SH-SY5Y (cell line): ENCODE measurements around the gene NAA80.

ENCODE experiments used
- GATA2 ChIP-seq: IDR thresholded peaks from 2 replicates; pipeline ENCODE4 v1.6.1; 2011; ENCODE audit warnings: mild to moderate bottlenecking, low read depth, low read length
- GATA3 ChIP-seq: IDR thresholded peaks from 2 replicates; pipeline ENCODE4 v1.6.1; 2011; ENCODE audit warnings: low read depth, mild to moderate bottlenecking, low read length, moderate library complexity

DNA sequence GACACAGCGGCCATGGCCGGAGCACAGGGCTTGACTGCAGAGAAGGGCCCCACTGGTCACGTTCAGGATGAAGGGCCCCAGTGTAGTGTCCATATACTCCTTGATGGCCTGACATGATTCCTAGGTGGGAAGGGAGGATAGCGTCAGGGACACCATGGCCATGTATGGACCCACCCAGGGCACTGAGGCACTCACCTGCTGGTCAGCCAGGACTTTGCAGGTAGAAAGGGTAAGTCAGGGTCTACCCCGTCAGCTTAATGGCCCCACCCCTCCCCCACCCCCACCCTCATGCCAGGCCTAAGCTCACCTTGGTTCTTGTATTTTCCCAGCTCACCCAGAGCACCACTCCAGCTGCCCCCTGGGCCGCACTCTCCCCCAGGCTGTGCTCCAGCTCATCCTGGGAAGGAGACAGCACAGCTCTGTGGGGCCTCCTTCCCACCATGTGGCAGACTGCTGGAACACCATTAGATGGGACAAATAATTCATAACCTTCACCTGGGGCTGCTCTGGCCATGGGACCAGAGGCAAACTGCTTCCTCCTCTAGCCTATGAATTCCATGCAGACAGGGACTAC lies 1.6 kb upstream of the NAA80 start:
- TF ChIP-seq GATA3 (no peak), GATA2 (no peak)
